GM12873 (cell line): ENCODE data around the gene TTC23L.

Experiments
- TF ChIP-seq, protein P1 (sequence below): IDR thresholded peaks from 2 replicates; pipeline ENCODE4 v1.5.1; 2012; ENCODE audit warnings: low read depth, mild to moderate bottlenecking, moderate library complexity, low read length, control low read depth; ENCODE audit not compliant: insufficient read depth; ENCODE audit errors: missing control alignments

TTC23L gene

DNA sequence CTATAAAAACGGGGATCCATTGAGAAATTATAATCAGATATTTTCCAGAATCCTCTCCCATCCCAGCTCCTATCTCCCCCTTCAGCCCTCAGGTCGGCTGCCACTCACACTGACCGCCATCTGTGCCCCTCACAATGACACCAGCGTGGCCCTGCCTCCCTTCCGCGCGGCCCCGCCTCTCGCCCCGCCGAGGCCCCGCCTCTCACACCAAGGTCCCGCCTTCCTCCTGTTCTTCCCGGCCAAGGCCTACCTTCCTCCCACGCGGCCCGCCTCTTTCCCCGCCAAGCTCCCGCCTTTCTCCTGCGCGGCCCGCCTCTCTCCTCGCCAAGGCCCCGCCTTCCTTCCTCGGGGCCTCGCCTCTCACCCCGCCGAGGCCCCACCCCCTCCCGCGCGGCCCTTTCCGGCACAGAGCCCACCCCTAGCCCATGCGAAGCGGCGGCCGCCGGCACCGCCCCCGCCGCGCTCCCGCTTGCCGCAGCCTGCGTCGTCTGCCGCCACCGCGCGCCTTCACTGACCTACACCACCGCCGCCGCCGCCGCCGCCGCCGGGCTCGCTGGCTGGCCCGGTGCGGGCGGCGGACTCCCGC is 90.3 kb downstream of the TTC23L start, which contains the start of gene DNAJC21:
DNAJC21 (plus strand) TSS at position 426 of the 586 bp plus-strand sequence. CDS start 261 bp downstream, outside the sequence.
- TF ChIP-seq, protein P1, sequence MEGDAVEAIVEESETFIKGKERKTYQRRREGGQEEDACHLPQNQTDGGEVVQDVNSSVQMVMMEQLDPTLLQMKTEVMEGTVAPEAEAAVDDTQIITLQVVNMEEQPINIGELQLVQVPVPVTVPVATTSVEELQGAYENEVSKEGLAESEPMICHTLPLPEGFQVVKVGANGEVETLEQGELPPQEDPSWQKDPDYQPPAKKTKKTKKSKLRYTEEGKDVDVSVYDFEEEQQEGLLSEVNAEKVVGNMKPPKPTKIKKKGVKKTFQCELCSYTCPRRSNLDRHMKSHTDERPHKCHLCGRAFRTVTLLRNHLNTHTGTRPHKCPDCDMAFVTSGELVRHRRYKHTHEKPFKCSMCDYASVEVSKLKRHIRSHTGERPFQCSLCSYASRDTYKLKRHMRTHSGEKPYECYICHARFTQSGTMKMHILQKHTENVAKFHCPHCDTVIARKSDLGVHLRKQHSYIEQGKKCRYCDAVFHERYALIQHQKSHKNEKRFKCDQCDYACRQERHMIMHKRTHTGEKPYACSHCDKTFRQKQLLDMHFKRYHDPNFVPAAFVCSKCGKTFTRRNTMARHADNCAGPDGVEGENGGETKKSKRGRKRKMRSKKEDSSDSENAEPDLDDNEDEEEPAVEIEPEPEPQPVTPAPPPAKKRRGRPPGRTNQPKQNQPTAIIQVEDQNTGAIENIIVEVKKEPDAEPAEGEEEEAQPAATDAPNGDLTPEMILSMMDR: no peak

DNA sequence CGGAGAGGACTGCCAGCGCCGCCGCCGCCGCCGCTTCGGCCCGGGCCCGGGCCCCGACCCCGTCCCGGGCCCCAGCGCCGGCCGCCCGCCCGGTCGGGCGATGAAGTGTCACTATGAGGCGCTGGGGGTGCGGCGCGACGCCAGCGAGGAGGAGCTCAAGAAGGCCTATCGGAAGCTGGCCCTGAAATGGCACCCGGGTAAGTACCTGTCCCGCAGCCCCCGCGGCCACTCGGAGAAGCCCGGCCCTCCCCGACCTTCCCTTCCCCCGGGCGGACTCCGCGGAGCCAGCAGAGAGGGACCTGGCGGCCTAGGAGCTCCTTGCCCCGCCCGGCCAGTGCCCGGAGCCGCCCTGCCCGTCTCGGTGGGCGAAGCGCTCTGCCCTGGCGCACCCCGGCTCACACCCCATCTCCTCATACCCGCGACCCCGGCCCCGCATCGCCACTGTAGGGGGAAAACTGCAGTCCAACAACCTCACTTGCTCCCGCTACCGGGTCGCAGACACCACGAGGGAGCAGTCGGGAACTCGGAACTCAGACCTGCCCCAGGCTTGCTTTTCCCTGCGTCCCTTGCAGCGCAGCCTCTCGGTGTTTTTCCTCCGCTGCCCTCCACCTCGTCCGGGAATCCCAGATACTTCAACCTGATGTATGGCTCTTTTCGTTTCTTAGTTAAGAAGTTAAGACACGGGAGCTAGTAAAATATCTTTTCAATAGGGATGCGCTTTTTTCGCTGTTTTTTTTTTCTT is 90.9 kb downstream of the TTC23L start:
- TF ChIP-seq, protein P1: no peak

DNA sequence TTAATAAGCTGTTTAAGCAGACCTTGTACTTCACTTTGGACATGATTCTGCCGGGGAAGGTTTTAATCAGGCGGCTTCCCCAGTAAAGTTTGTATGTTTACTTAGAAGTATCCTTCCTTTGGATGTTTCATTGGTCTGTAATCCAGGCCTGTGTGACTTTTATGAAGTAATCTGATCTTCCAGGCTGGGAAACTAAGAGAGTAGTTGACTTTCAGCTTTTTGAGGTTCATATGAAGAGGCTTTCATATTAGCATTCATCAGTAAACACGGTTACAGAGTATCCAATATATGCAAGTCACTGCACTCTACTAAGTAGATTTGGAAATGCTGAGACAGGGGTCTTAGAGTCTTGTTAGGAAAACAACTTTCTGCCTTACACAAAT is 91.5 kb downstream of the TTC23L start:
- TF ChIP-seq, protein P1: no peak

DNA sequence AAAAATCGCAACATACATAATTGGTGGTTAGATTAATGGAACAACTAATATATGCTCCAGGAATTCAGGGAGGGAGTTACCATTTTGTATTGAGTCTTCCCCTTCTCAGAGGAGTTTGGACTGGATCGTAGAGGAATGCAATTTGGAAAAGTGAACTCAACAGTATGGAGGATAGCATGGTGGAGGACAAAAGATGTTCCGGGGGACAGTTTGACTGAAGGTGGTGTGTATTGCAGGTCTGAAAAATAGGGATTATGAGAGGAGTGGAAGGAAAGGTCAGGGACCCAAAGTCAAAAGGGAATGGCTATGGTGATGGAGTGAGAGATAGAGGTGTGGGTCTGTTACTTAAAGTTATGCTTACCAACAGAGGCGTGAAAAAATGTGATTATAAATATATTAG is 91.9 kb downstream of the TTC23L start:
- TF ChIP-seq, protein P1: no peak

- TF ChIP-seq, protein P1: no peak
These were observed 94.0 kb downstream of the TTC23L start for GRCh38 chr5:34932947-34933346.

DNA sequence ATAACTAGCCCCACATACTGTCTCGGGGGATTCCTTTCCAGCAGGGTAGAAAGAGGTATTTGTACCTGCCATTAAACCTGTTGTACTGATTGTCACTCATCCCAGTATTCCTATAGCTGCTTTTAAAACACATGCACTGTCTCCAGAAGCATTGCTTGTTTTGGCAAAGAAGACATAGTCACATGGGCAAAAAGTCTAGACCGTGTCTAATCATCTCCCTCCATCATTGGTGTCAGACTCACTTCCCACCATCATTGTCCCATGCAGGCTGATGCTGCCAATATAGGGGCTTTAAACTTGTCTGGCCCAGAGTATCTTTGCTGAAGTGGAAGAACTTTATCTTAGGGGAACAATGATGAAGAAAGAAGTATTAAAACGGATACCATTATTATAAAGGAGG is 103.0 kb downstream of the TTC23L start:
- TF ChIP-seq, protein P1: no peak

- TF ChIP-seq, protein P1: no peak
These were observed 105.1 kb downstream of the TTC23L start for GRCh38 chr5:34944044-34944443.
